A549 (cell line): ENCODE measurements around the gene LCOR. TPM values are rescaled to one million over a fixed set of nuclear protein-coding genes. Genes with fewer than 3 reads are reported as not detected.

ENCODE experiments used
- ATAC-seq, 2 experiments: fragments of 200-7000 bp in 1 of 2; fragments of >200 bp in 1 of 2; cut with Nextera tagmentation in 1 of 2; cut with Tn5 transposase in 1 of 2; 3 replicates each; pipeline versions ENCODE4 v1.8.0 to v1.9.1; 2018 to 2020; ENCODE audit warnings: mild to moderate bottlenecking in 1 of 2, moderate library complexity in 1 of 2
- CTCF ChIA-PET: fragments of 300-600 bp; sonication (Branson Sonifier 250); formaldehyde crosslinking; extraction: SDS; loops from one replicate; lab custom pipeline; 2021; ENCODE audit warnings: antibody characterized with exemption, inconsistent platforms; lab: Yijun Ruan, JAX
- POLR2A ChIA-PET: fragments of 350-600 bp; formaldehyde crosslinking; extraction: SDS; loops from one replicate; lab custom pipeline; 2021; ENCODE audit warnings: antibody characterized with exemption, inconsistent platforms; lab: Yijun Ruan, JAX
- DNase-seq, 2 experiments: peaks; one replicate each; pipeline versions ENCODE4 v3.0.0 to v3.0.0-alpha.2; 2011 to 2016; ENCODE audit warnings: low read depth in 1 of 2, low spot score in 1 of 2
- FAIRE-seq: peaks from 2 replicates; lab custom pipeline; 2011; peaks lifted over from hg19 to GRCh38; lab: Jason Lieb, UNC
- H3K27ac ChIP-seq, 2 experiments: fragments of >200 bp; sonication (Bioruptor Twin); formaldehyde crosslinking; 3 replicates each; pipeline ENCODE4 v1.5.1; 2016 to 2017
- H3K4me1 ChIP-seq: fragments of >200 bp; sonication (Bioruptor Twin); formaldehyde crosslinking; 3 replicates; pipeline ENCODE4 v1.6.1; 2016
- H3K4me2 ChIP-seq: fragments of >200 bp; sonication (Bioruptor Twin); formaldehyde crosslinking; 3 replicates; pipeline ENCODE4 v1.6.1; 2016
- H3K4me3 ChIP-seq: fragments of >200 bp; sonication (Bioruptor Twin); formaldehyde crosslinking; 3 replicates; pipeline ENCODE4 v1.5.1; 2016
- H3K9me3 ChIP-seq: fragments of >200 bp; sonication (Bioruptor Twin); formaldehyde crosslinking; 3 replicates; pipeline ENCODE4 v1.6.1; 2016
- CHD2 ChIP-seq: fragments of 150-350 bp; IDR thresholded peaks from 2 replicates; pipeline ENCODE4 v1.6.1; 2014; ENCODE audit warnings: low read length; ENCODE audit not compliant: partially characterized antibody
- ELK1 ChIP-seq: fragments of 150-350 bp; IDR thresholded peaks from 2 replicates; pipeline ENCODE4 v1.6.1; 2014; ENCODE audit warnings: low read depth, mild to moderate bottlenecking, low read length
- EP300 ChIP-seq, 2 experiments: fragments of >200 bp; sonication (Bioruptor Twin); formaldehyde crosslinking; IDR thresholded peaks; 2 replicates in 1 of 2; 3 replicates in 1 of 2; pipeline ENCODE4 v1.6.1; 2016 to 2017
- GATA3 ChIP-seq: IDR thresholded peaks from 2 replicates; pipeline ENCODE4 v1.6.1; 2012; ENCODE audit warnings: borderline replicate concordance
- HOXB13 ChIP-seq: fragments of 250-450 bp; sonication (Bioruptor Pico); IDR thresholded peaks from 2 replicates; pipeline ENCODE4 v1.5.0; 2020; ENCODE audit warnings: low read depth, mild to moderate bottlenecking, moderate library complexity
- JUNB ChIP-seq: fragments of >200 bp; sonication (Bioruptor Twin); formaldehyde crosslinking; IDR thresholded peaks from 2 replicates; pipeline ENCODE4 v1.6.1; 2016
- KDM1A ChIP-seq: fragments of 200-600 bp; sonication (generic); IDR thresholded peaks from 2 replicates; pipeline ENCODE4 v1.6.1; 2016; ENCODE audit warnings: low read depth, mild to moderate bottlenecking
- POLR2AphosphoS2 ChIP-seq: conservative IDR thresholded peaks from 2 replicates; pipeline ENCODE4 v1.6.1; 2012; ENCODE audit warnings: low read length, improper control_type of control experiment, inconsistent platforms
- RAD21 ChIP-seq, 2 experiments: fragments of >200 bp in 1 of 2; sonication (Bioruptor Twin) in 1 of 2; formaldehyde crosslinking in 1 of 2; IDR thresholded peaks in 1 of 2; conservative IDR thresholded peaks in 1 of 2; 2 replicates in 1 of 2; 3 replicates in 1 of 2; pipeline ENCODE4 v1.6.1; 2012 to 2018; ENCODE audit warnings: inconsistent platforms in 1 of 2
- REST ChIP-seq: fragments of 200-600 bp; sonication (generic); IDR thresholded peaks from 2 replicates; pipeline ENCODE4 v1.6.1; 2016; ENCODE audit warnings: antibody characterized with exemption, mild to moderate bottlenecking, moderate library complexity
- TP53 ChIP-seq: fragments of 250-450 bp; sonication (Bioruptor Pico); IDR thresholded peaks from 2 replicates; pipeline ENCODE4 v1.5.0; 2021; ENCODE audit warnings: mild to moderate bottlenecking, moderate library complexity
- USF2 ChIP-seq: fragments of 450-650 bp; IDR thresholded peaks from 2 replicates; pipeline ENCODE4 v1.6.1; 2014; ENCODE audit warnings: antibody characterized with exemption
- WGBS: methylation state at CpG from one replicate; pipeline ENCODE4 v1.1.6; 2017; ENCODE audit errors: missing lambda C conversion rate; 5-methylcytosine and 5-hydroxymethylcytosine counted together
- polyA plus RNA-seq, 4 experiments: library from polyadenylated mRNA; depleted of rRNA in 3 of 4; stranded (reverse); fragments of >200 nt; fragmentation: RNase III in 1 of 4; extraction: RNeasy Plus Mini Kit Qiagen cat#74134 plus additional on column Dnase treatment in 1 of 4; gene quantifications; 2 replicates in 3 of 4; 3 replicates in 1 of 4; pipeline ENCODE4 v1.2.3, GENCODE V29; 2011 to 2017

LCOR gene
- polyA plus RNA-seq, 2 of the 4 experiments (the other 2 are of a cell fraction) = 4.8 to 17.6 TPM

GRCh38 chr10:97001183-97001991, 169.3 kb downstream of the LCOR start:
- no peak for TF ChIP-seq USF2
- TF ChIP-seq POLR2AphosphoS2 = no peak
- TF ChIP-seq JUNB = no peak
- no peak for TF ChIP-seq EP300 (IDR thresholded peaks at IDR 0.05)
- no peak for TF ChIP-seq KDM1A
- no peak for TF ChIP-seq HOXB13
- TF ChIP-seq CHD2 = no peak
- Histone ChIP-seq H3K27ac (peak overlapping the region in 1 of 2 experiments; percentile 51; a peak in 3 of 6 replicates), H3K9me3 (no peaks in the 10 kb centered on the region), H3K4me3 (no peak overlapping the region), H3K4me1 (peaks cover 12% of the 10 kb centered on the region), H3K4me2 (peak overlapping the region; percentile 38; the same call in 2 of the 3 replicates)
- ATAC-seq (no peak), FAIRE-seq (no peak), DNase-seq (no peak)
- CTCF ChIA-PET = interaction anchor here (1.0 to 4.1 kb wide), 2 partner anchors 25 to 36 kb away, joined by 3 to 20 read pairs; no protein-coding TSS in a partner anchor
- POLR2A ChIA-PET = no interaction called here
- 92% methylated on average over 15 of the region's 17 CpGs for WGBS

GRCh38 chr10:97002670-97003069, 170.6 kb downstream of the LCOR start:
- Histone ChIP-seq H3K4me1 (peaks cover 12% of the 10 kb centered on the region), H3K4me3 (no peak overlapping the region), H3K27ac (no peak overlapping the region), H3K9me3 (peaks cover 7% of the 10 kb centered on the region; the same call in 2 of the 3 replicates), H3K4me2 (no peak overlapping the region)
- TF ChIP-seq REST (no peak), KDM1A (no peak)
- ChIA-PET POLR2A (no interaction called here), CTCF (interaction anchor here (0.9 to 4.1 kb wide), 3 partner anchors 8 to 203 kb away, joined by 3 to 20 read pairs (median 5); no protein-coding TSS in a partner anchor)
- DNase-seq (no peak), ATAC-seq (no peak), FAIRE-seq (no peak)
- 94% methylated on average over 6 of the region's 16 CpGs for WGBS

GRCh38 chr10:97003151-97003803, 171.2 kb downstream of the LCOR start:
- no peak for ATAC-seq
- WGBS = 84% methylated on average over 12 of the region's 13 CpGs
- POLR2A ChIA-PET = no interaction called here
- CTCF ChIA-PET = interaction anchor here (0.9 to 4.1 kb wide), 5 partner anchors 9 to 203 kb away, joined by 3 to 20 read pairs (median 5); no protein-coding TSS in a partner anchor
- Histone ChIP-seq H3K4me3 (no peak overlapping the region), H3K27ac (no peak overlapping the region), H3K9me3 (peaks cover 10% of the 10 kb centered on the region; the same call in 2 of the 3 replicates)
- TF ChIP-seq TP53 (CRISPR knock-in tag) = no peak
- TF ChIP-seq, all 56 proteins: peak for 0
- peaks cover 12% of the 10 kb centered on the region for H3K4me1 ChIP-seq
- DNase-seq = no peak
- no peak for FAIRE-seq
- no peak overlapping the region for H3K4me2 ChIP-seq

GRCh38 chr10:97003804-97004201, 171.7 kb downstream of the LCOR start:
- no peak for FAIRE-seq
- H3K4me1 ChIP-seq = peaks cover 12% of the 10 kb centered on the region
- H3K27ac ChIP-seq = no peak overlapping the region
- WGBS = 59% methylated on average over 3 of the region's 8 CpGs
- no peak for TF ChIP-seq GATA3
- TF ChIP-seq RAD21 (conservative IDR thresholded peaks at IDR 0.05 in 1 of 2, IDR thresholded peaks at IDR 0.05 in 1 of 2) = no peak
- no peak for TF ChIP-seq ELK1
- no peak for TF ChIP-seq CHD2
- H3K9me3 ChIP-seq = peaks cover 10% of the 10 kb centered on the region; the same call in 2 of the 3 replicates
- no peak overlapping the region for H3K4me3 ChIP-seq
- DNase-seq = no peak
- ATAC-seq = no peak
- H3K4me2 ChIP-seq = no peak overlapping the region
- POLR2A ChIA-PET = no interaction called here
- CTCF ChIA-PET = interaction anchor here (0.9 to 4.1 kb wide), 5 partner anchors 9 to 193 kb away, joined by 3 to 20 read pairs (median 5); no protein-coding TSS in a partner anchor
